Subcutaneous abdominal adipose tissue (tissue), 5 donors: ENCODE data around the gene NUDT8.

Source experiments
- H3K27ac ChIP-seq: one replicate; pipeline ENCODE4 v1.7.0; 2013; ENCODE audit warnings: low read depth, mild to moderate bottlenecking, inconsistent platforms, low read length, moderate library complexity
- H3K27me3 ChIP-seq, 5 donors: one replicate each; pipeline ENCODE4 v1.7.0; 2013; ENCODE audit warnings: low read length in 5 of 5, inconsistent platforms in 1 of 5; ENCODE audit not compliant: control insufficient read depth in 5 of 5, insufficient read depth in 4 of 5
- H3K36me3 ChIP-seq, 5 donors: one replicate each; pipeline ENCODE4 v1.7.0; 2013; ENCODE audit warnings: low read length in 5 of 5; ENCODE audit not compliant: control insufficient read depth in 5 of 5, insufficient read depth in 5 of 5
- H3K4me1 ChIP-seq, 5 donors: one replicate each; pipeline ENCODE4 v1.7.0; 2013; ENCODE audit warnings: low read length in 5 of 5, mild to moderate bottlenecking in 3 of 5, moderate library complexity in 1 of 5; ENCODE audit not compliant: control insufficient read depth in 5 of 5, insufficient read depth in 5 of 5
- H3K4me3 ChIP-seq, 5 donors: one replicate each; pipeline ENCODE4 v1.7.0; 2013; ENCODE audit warnings: low read length in 5 of 5, low read depth in 1 of 5
- H3K9ac ChIP-seq, 5 donors: one replicate each; pipeline ENCODE4 v1.7.0; 2013; ENCODE audit warnings: low read length in 5 of 5, mild to moderate bottlenecking in 4 of 5, moderate library complexity in 3 of 5
- H3K9me3 ChIP-seq, 5 donors: one replicate each; pipeline ENCODE4 v1.7.0; 2013; ENCODE audit warnings: low read length in 5 of 5; ENCODE audit not compliant: control insufficient read depth in 5 of 5
- donor health status: healthy.
- donor health status: healthy.
- donor health status: healthy.
- donor health status: healthy.
- donor health status: healthy.

Gene NUDT8

DNA sequence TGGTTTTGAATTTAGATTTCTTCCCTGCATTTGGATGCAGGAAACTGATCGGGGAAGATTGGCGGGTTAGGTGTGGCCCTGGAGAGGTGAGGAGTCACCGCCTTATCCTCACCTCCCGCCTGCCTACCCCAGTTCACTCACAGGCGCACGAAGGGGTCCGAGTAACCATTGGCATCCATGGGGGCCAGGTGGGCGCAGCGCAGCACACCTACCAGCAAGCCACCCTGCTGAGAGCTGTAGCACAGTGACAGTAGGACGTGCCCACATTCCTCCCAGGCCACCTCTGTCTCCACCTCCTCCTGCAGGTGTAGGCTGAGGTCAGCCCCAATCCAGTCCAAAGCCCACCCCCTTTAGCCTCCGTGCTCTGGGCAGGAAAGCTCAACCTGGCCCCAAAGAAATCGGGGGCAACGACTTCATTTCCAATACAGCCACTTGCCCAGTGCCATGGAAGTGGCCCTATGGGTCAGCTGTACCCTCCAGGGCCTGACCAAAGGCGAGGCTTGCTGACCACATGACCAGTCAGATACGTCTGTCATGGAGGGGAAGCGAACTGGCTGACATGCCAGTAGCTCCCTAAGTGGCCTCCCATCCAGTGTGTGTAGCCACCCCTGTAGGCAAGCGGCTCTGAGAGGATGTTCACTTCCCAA, 16.3 kb downstream of the NUDT8 start:
- H3K9me3 ChIP-seq, result no peaks in the 10 kb centered on the region
- H3K36me3 ChIP-seq, result peaks cover 0 to 45% (median 42%) of the 10 kb centered on the region in 5 donors
- peak overlapping the region; percentile 60 to 72 (median 68) for H3K4me3 ChIP-seq
- H3K9ac ChIP-seq, result peak overlapping the region in 3 of 5 donors; percentile 55 to 63 (median 61)
- peaks cover 0 to 18% (median 14%) of the 10 kb centered on the region in 5 donors for H3K4me1 ChIP-seq
- H3K27ac ChIP-seq, result no peak overlapping the region
- H3K27me3 ChIP-seq, result peaks cover 0 to 18% (median 15%) of the 10 kb centered on the region in 5 donors

DNA sequence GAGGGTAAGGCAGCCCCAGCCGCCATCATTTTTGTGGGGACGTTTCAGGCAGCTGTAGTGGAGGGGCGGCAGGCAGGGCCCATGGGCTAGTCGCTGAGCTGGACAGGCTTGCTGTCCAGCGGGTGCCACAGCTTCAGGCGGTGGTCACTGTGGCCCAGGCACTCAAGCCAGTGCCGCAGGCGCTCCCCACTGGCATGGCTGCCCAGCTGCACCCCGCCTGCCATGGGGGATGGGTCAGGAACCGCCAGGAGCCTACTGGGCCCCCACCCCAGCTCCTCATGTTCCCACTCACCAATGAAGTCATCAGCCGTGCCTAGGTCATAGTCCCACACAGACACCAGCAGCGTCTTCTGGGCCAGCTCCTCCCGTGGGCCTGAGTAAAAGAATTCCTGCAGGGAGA, 17.0 kb downstream of the NUDT8 start:
- H3K27me3 ChIP-seq, result peaks cover 0 to 18% (median 15%) of the 10 kb centered on the region in 5 donors
- peaks cover 0 to 46% (median 42%) of the 10 kb centered on the region in 5 donors for H3K36me3 ChIP-seq

DNA sequence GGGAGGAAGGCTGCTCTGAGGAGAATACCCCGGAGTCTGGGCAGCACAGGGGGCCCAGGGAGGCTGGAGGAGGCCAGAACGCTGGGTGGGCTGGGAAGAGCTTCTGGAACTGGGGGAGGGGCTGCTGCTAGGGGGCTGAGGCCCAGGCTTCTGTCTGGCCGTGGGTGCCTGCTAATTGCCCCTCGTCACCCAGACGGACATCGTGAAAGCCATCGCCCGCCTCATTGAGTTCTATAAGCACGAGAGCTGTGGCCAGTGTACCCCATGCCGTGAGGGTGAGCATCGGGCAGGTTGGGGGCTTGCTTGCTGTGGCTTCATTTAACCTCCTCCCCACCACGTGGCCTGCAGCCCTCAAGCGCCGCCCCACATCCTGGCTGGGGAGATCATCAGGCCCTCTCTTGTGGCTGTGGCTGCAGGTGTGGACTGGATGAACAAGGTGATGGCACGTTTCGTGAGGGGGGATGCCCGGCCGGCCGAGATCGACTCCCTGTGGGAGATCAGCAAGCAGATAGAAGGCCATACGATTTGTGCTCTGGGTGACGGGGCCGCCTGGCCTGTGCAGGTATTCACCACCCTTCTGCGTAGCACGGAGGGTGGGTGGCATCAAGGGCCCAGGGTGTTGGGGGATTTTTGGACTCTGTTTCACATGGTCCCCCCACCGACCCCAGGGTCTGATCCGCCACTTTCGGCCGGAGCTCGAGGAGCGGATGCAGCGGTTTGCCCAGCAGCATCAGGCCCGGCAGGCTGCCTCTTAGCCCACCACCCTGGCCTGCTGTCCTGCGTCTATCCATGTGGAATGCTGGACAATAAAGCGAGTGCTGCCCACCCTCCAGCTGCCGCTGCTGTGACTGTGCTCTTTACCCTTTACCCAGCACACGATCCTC, 17.8 kb downstream of the NUDT8 start:
- no peak overlapping the region for H3K4me3 ChIP-seq
- H3K9me3 ChIP-seq, result no peaks in the 10 kb centered on the region
- H3K27me3 ChIP-seq, result peaks cover 0 to 18% (median 15%) of the 10 kb centered on the region in 5 donors
- H3K27ac ChIP-seq, result no peak overlapping the region
- H3K36me3 ChIP-seq, result peaks cover 0 to 46% (median 42%) of the 10 kb centered on the region in 5 donors
- H3K4me1 ChIP-seq, result peaks cover 4 to 32% (median 27%) of the 10 kb centered on the region in 5 donors
- H3K9ac ChIP-seq, result peak overlapping the region in 1 of 5 donors; percentile 28

More for the DNA sequence above, 17.0 kb downstream of the NUDT8 start:
- H3K4me3 ChIP-seq, result no peak overlapping the region
- H3K27ac ChIP-seq, result no peak overlapping the region
- peaks cover 0 to 24% (median 19%) of the 10 kb centered on the region in 5 donors for H3K4me1 ChIP-seq
- H3K9ac ChIP-seq, result no peak overlapping the region
- H3K9me3 ChIP-seq, result no peaks in the 10 kb centered on the region

- peaks cover 0 to 18% (median 11%) of the 10 kb centered on the region in 5 donors for H3K27me3 ChIP-seq
- no peaks in the 10 kb centered on the region for H3K9me3 ChIP-seq
- peaks cover 4 to 36% (median 32%) of the 10 kb centered on the region in 5 donors for H3K4me1 ChIP-seq
- no peak overlapping the region for H3K4me3 ChIP-seq
- peaks cover 0 to 46% (median 42%) of the 10 kb centered on the region in 5 donors for H3K36me3 ChIP-seq
- no peak overlapping the region for H3K27ac ChIP-seq
- no peak overlapping the region for H3K9ac ChIP-seq
These were observed 18.6 kb downstream of the NUDT8 start for GRCh38 chr11:67611165-67611564.

DNA sequence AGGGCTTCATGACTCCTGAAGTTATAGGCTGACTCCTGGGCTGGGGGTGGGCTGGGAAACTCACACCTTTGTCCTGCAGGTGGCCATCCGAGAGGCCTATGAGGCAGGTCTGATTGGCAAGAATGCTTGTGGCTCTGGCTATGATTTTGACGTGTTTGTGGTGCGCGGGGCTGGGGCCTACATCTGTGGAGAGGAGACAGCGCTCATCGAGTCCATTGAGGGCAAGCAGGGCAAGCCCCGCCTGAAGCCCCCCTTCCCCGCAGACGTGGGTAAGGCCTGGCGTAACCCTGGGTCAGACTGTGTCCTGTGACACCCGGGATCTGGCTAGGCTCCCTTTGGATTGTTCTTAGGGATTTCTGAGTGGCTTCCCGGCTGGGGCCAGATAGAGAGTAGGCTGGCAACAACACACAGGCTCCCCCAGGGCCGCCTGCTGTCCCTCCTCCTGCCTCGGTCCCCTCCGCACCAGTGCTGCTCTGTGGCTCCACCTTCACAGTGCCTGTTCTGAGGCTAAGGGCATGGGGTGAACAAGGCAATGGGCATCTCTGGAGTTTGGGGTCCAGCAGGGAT, 19.4 kb downstream of the NUDT8 start:
- peaks cover 0 to 46% (median 42%) of the 10 kb centered on the region in 5 donors for H3K36me3 ChIP-seq
- H3K4me3 ChIP-seq, result no peak overlapping the region
- peaks cover 4 to 37% (median 34%) of the 10 kb centered on the region in 5 donors for H3K4me1 ChIP-seq
- H3K27me3 ChIP-seq, result peaks cover 0 to 11% (median 5%) of the 10 kb centered on the region in 5 donors
- no peak overlapping the region for H3K9ac ChIP-seq
- H3K9me3 ChIP-seq, result no peaks in the 10 kb centered on the region
- no peak overlapping the region for H3K27ac ChIP-seq

DNA sequence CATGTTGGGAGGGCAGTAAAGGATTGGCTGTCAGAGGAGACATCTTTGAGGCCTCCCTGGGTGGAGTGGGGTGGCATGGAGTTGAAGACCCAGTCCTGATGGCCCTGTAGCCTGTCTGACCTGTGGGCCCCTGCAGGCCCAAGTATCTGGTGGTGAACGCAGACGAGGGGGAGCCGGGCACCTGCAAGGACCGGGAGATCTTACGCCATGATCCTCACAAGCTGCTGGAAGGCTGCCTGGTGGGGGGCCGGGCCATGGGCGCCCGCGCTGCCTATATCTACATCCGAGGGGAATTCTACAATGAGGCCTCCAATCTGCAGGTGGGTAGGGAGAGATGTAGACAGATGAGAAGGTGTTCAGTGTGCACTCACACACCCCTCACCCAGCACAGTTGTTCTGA, 20.4 kb downstream of the NUDT8 start:
- peaks cover 0 to under 1% (median 0%) of the 10 kb centered on the region in 5 donors for H3K27me3 ChIP-seq
- H3K27ac ChIP-seq, result no peak overlapping the region
- no peak overlapping the region for H3K4me3 ChIP-seq
- H3K9me3 ChIP-seq, result no peaks in the 10 kb centered on the region
- H3K36me3 ChIP-seq, result peaks cover 0 to 46% (median 42%) of the 10 kb centered on the region in 5 donors
- no peak overlapping the region for H3K9ac ChIP-seq
- peaks cover 4 to 32% (median 30%) of the 10 kb centered on the region in 5 donors for H3K4me1 ChIP-seq

GRCh38 chr11:67608486-67608885, 21.3 kb downstream of the NUDT8 start:
- no peak overlapping the region for H3K4me3 ChIP-seq
- H3K27me3 ChIP-seq, result no peaks in the 10 kb centered on the region
- no peaks in the 10 kb centered on the region for H3K9me3 ChIP-seq
- H3K9ac ChIP-seq, result no peak overlapping the region
- H3K36me3 ChIP-seq, result peaks cover 0 to 46% (median 42%) of the 10 kb centered on the region in 5 donors
- peaks cover 4 to 24% (median 22%) of the 10 kb centered on the region in 5 donors for H3K4me1 ChIP-seq
- H3K27ac ChIP-seq, result no peak overlapping the region

GRCh38 chr11:67607507-67607906, 22.2 kb downstream of the NUDT8 start:
- H3K27ac ChIP-seq, result no peak overlapping the region
- H3K9me3 ChIP-seq, result no peaks in the 10 kb centered on the region
- peak overlapping the region; percentile 84 to 97 (median 93) for H3K9ac ChIP-seq
- peak overlapping the region; percentile 86 to 99 (median 93) for H3K4me3 ChIP-seq
- peaks cover 4 to 22% (median 21%) of the 10 kb centered on the region in 5 donors for H3K4me1 ChIP-seq
- H3K27me3 ChIP-seq, result peaks cover 0 to 3% (median 0%) of the 10 kb centered on the region in 5 donors
- peaks cover 0 to 39% (median 38%) of the 10 kb centered on the region in 5 donors for H3K36me3 ChIP-seq

- Histone ChIP-seq H3K27me3 (peaks cover 0 to 3% (median 0%) of the 10 kb centered on the region in 5 donors), H3K4me1 (peaks cover 4 to 22% (median 21%) of the 10 kb centered on the region in 5 donors), H3K27ac (peak within 1 kb of the TSS; percentile 72), H3K36me3 (peaks cover 0 to 31% (median 30%) of the 10 kb centered on the region in 5 donors), H3K4me3 (peak within 1 kb of the TSS; percentile 86 to 99 (median 93)), H3K9me3 (no peaks in the 10 kb centered on the region), H3K9ac (peak within 1 kb of the TSS; percentile 84 to 97 (median 93))
These were observed 23.0 kb downstream of the NUDT8 start, which contains the start of gene NDUFV1 for GRCh38 chr11:67606492-67607295. NDUFV1 (plus strand) TSS chr11:67606936; CDS start chr11:67607005, 69 bp downstream.
